Skeletal muscle tissue (tissue), 4 donors: ENCODE data around the gene RFX4. TPM values are rescaled to one million over a fixed set of nuclear protein-coding genes. Genes with fewer than 3 reads are reported as not detected.

Experiments used
- H3K27ac ChIP-seq: one replicate; pipeline ENCODE4 v1.7.0; 2013; ENCODE audit warnings: mild to moderate bottlenecking, low read depth, low read length, inconsistent platforms
- H3K27me3 ChIP-seq, 3 donors: one replicate each; pipeline ENCODE4 v1.7.0; 2013; ENCODE audit warnings: low read length in 3 of 3; ENCODE audit not compliant: control insufficient read depth in 3 of 3, insufficient read depth in 3 of 3
- H3K36me3 ChIP-seq, 3 donors: one replicate each; pipeline ENCODE4 v1.7.0; 2013; ENCODE audit warnings: low read length in 3 of 3; ENCODE audit not compliant: control insufficient read depth in 3 of 3, insufficient read depth in 3 of 3
- H3K4me1 ChIP-seq, 3 donors: one replicate each; pipeline ENCODE4 v1.7.0; 2013; ENCODE audit warnings: low read length in 3 of 3, mild to moderate bottlenecking in 3 of 3; ENCODE audit not compliant: control insufficient read depth in 3 of 3, insufficient read depth in 3 of 3
- H3K4me3 ChIP-seq, 3 donors: one replicate each; pipeline ENCODE4 v1.7.0; 2013; ENCODE audit warnings: low read length in 3 of 3
- H3K9ac ChIP-seq, 3 donors: one replicate each; pipeline ENCODE4 v1.7.0; 2013; ENCODE audit warnings: low read length in 3 of 3, mild to moderate bottlenecking in 3 of 3, moderate library complexity in 2 of 3, low read depth in 1 of 3
- H3K9me3 ChIP-seq, 3 donors: one replicate each; pipeline ENCODE4 v1.7.0; 2013; ENCODE audit warnings: low read length in 3 of 3; ENCODE audit not compliant: control insufficient read depth in 3 of 3
- total RNA-seq: library from RNA; depleted of rRNA; stranded (reverse); fragments of >200 nt; gene quantifications from one replicate; pipeline ENCODE4 v1.2.3, GENCODE V29; 2014
- donor health status: Osteomylitis.

RFX4 gene
- total RNA-seq, 1 donor from 2014 or later: not detected

GRCh38 chr12:106747973-106748436 is 165.2 kb downstream of the RFX4 start:
- Histone ChIP-seq H3K36me3 (no peaks in the 10 kb centered on the region), H3K4me1 (no peaks in the 10 kb centered on the region), H3K4me3 (no peak overlapping the region), H3K27ac (no peak overlapping the region), H3K9ac (no peak overlapping the region), H3K27me3 (peaks cover 0 to 5% (median 0%) of the 10 kb centered on the region in 3 donors), H3K9me3 (no peaks in the 10 kb centered on the region)

GRCh38 chr12:106750524-106750923 is 167.7 kb downstream of the RFX4 start:
- Histone ChIP-seq H3K9ac (no peak overlapping the region), H3K27me3 (no peaks in the 10 kb centered on the region), H3K4me3 (no peak overlapping the region), H3K9me3 (no peaks in the 10 kb centered on the region), H3K4me1 (no peaks in the 10 kb centered on the region), H3K36me3 (no peaks in the 10 kb centered on the region), H3K27ac (no peak overlapping the region)

GRCh38 chr12:106753526-106753925 is 170.7 kb downstream of the RFX4 start:
- H3K9me3 ChIP-seq: no peaks in the 10 kb centered on the region
- H3K4me3 ChIP-seq: no peak overlapping the region
- no peak overlapping the region for H3K9ac ChIP-seq
- H3K36me3 ChIP-seq: no peaks in the 10 kb centered on the region
- no peaks in the 10 kb centered on the region for H3K27me3 ChIP-seq
- peaks cover 6 to 10% (median 10%) of the 10 kb centered on the region in 3 donors for H3K4me1 ChIP-seq
- H3K27ac ChIP-seq: no peak overlapping the region

- Histone ChIP-seq H3K9me3 (no peaks in the 10 kb centered on the region), H3K27me3 (no peaks in the 10 kb centered on the region), H3K4me1 (peaks cover 14 to 18% (median 16%) of the 10 kb centered on the region in 3 donors), H3K4me3 (no peak overlapping the region), H3K9ac (no peak overlapping the region), H3K27ac (no peak overlapping the region), H3K36me3 (no peaks in the 10 kb centered on the region)
Observed at GRCh38 chr12:106754331-106754730, 171.5 kb downstream of the RFX4 start.

- H3K4me1 ChIP-seq: peaks cover 21 to 26% (median 23%) of the 10 kb centered on the region in 3 donors
- H3K36me3 ChIP-seq: no peaks in the 10 kb centered on the region
- no peak overlapping the region for H3K4me3 ChIP-seq
- H3K27ac ChIP-seq: peak overlapping the region; percentile 66
- H3K27me3 ChIP-seq: no peaks in the 10 kb centered on the region
- H3K9me3 ChIP-seq: no peaks in the 10 kb centered on the region
- H3K9ac ChIP-seq: no peak overlapping the region
Observed at GRCh38 chr12:106757623-106758348, 175.0 kb downstream of the RFX4 start.

- Histone ChIP-seq H3K27ac (peak overlapping the region; percentile 66), H3K27me3 (no peaks in the 10 kb centered on the region), H3K4me3 (no peak overlapping the region), H3K4me1 (peaks cover 21 to 26% (median 23%) of the 10 kb centered on the region in 3 donors), H3K9me3 (no peaks in the 10 kb centered on the region), H3K9ac (no peak overlapping the region), H3K36me3 (no peaks in the 10 kb centered on the region)
Observed at GRCh38 chr12:106758349-106759110, 175.7 kb downstream of the RFX4 start.

- Histone ChIP-seq H3K27me3 (no peaks in the 10 kb centered on the region), H3K27ac (peak overlapping the region; percentile 66), H3K4me3 (peak overlapping the region in 1 of 3 donors; percentile 4), H3K9ac (no peak overlapping the region), H3K36me3 (no peaks in the 10 kb centered on the region), H3K4me1 (peaks cover 21 to 26% (median 23%) of the 10 kb centered on the region in 3 donors), H3K9me3 (no peaks in the 10 kb centered on the region)
Observed at GRCh38 chr12:106759526-106760183, 176.9 kb downstream of the RFX4 start.

- Histone ChIP-seq H3K9me3 (no peaks in the 10 kb centered on the region), H3K4me1 (peaks cover 21 to 26% (median 23%) of the 10 kb centered on the region in 3 donors), H3K9ac (no peak overlapping the region), H3K27me3 (no peaks in the 10 kb centered on the region), H3K36me3 (no peaks in the 10 kb centered on the region), H3K4me3 (no peak overlapping the region), H3K27ac (peak overlapping the region; percentile 66)
Observed at GRCh38 chr12:106760184-106760531, 177.4 kb downstream of the RFX4 start.

GRCh38 chr12:106764220-106764619 is 181.4 kb downstream of the RFX4 start:
- Histone ChIP-seq H3K36me3 (no peaks in the 10 kb centered on the region), H3K4me3 (no peak overlapping the region), H3K4me1 (peaks cover 17 to 25% (median 18%) of the 10 kb centered on the region in 3 donors), H3K27me3 (no peaks in the 10 kb centered on the region), H3K27ac (no peak overlapping the region), H3K9me3 (no peaks in the 10 kb centered on the region), H3K9ac (no peak overlapping the region)

GRCh38 chr12:106764738-106765137 is 181.9 kb downstream of the RFX4 start:
- Histone ChIP-seq H3K27me3 (no peaks in the 10 kb centered on the region), H3K27ac (no peak overlapping the region), H3K9me3 (no peaks in the 10 kb centered on the region), H3K9ac (no peak overlapping the region), H3K4me3 (no peak overlapping the region), H3K36me3 (no peaks in the 10 kb centered on the region), H3K4me1 (peaks cover 13 to 20% (median 14%) of the 10 kb centered on the region in 3 donors)
